ENCODE data around the gene RALGAPA1. TPM values are rescaled to one million over a fixed set of nuclear protein-coding genes. Genes with fewer than 3 reads are reported as not detected.

RALGAPA1 gene
- total RNA-seq, 6 experiments from 2014 or later: 12.1 to 16.1 (median 13.2) TPM

DNA sequence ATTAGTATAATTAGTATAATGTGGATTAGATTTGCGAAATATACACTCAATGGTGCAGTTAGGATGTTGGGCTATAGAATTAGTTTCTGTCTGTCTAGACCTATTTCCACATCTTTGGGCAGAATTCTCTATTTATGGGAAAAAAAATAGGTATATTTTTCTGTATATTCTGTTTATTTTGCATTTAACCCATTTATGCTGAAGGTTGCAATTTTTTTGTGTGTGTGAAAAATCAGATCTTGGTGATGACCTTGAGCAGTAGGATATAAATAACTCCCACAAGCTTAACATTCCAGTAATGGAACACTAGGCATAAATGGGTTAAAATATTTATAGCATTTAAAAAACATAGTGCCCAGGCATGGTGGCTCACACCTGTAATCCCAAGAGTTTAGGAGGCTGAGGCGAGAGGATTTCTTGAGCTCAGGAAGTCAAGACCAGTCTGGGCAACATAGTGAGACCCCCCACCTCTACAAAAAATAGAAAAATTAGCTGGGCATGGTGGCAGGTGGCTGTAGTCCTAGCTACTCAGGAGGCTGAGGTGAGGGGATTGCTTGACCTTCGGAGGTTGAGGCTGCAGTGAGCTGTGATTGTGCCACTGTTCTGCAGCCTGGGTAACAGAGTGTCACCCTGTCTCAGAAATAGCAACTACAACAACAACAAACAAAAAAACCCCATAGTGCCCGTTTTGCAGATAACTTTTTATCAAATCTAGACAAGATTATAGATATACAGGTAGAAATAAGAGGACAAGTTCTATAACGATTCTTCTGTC lies 26.3 kb upstream of the RALGAPA1 start:
- Mint-ChIP-seq H3K9me3 (peaks cover 10% of the 10 kb centered on the region), H3K4me1 (ENCODE audit: low read depth) (no peaks in the 10 kb centered on the region), H3K4me3 (no peak overlapping the region), H3K36me3 (ENCODE audit: low read depth) (peaks cover 44% of the 10 kb centered on the region), H3K27me3 (ENCODE audit: insufficient read depth) (no peaks in the 10 kb centered on the region), H3K27ac (no peak overlapping the region)
- DNase-seq: no peak
- TF ChIP-seq, protein P1, sequence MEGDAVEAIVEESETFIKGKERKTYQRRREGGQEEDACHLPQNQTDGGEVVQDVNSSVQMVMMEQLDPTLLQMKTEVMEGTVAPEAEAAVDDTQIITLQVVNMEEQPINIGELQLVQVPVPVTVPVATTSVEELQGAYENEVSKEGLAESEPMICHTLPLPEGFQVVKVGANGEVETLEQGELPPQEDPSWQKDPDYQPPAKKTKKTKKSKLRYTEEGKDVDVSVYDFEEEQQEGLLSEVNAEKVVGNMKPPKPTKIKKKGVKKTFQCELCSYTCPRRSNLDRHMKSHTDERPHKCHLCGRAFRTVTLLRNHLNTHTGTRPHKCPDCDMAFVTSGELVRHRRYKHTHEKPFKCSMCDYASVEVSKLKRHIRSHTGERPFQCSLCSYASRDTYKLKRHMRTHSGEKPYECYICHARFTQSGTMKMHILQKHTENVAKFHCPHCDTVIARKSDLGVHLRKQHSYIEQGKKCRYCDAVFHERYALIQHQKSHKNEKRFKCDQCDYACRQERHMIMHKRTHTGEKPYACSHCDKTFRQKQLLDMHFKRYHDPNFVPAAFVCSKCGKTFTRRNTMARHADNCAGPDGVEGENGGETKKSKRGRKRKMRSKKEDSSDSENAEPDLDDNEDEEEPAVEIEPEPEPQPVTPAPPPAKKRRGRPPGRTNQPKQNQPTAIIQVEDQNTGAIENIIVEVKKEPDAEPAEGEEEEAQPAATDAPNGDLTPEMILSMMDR (IDR thresholded peaks at IDR 0.05): no peak

DNA sequence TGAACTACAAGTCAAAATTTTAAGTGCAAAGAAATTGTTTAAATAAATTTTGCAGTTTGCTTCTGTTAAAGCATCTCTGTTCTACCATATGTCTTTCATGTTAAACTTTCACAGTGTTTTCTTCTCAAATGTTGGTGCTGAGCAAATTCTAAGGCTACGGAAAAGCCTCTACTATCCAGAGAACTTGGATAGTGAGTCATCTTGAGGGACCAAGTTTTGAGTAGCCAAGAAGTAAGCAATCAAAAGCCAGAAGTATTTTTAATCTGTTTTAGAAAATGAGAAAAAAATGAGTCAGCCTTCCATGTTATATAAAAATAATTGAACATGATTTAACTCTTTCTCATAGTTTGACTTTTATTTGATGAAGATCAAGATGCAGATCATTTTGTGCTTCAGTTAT lies 20.4 kb upstream of the RALGAPA1 start:
- H3K27ac Mint-ChIP-seq: peak overlapping the region; percentile 28; the same call in 1 of the 2 replicates
- no peaks in the 10 kb centered on the region for H3K9me3 Mint-ChIP-seq
- no peak overlapping the region for H3K4me3 Mint-ChIP-seq
- TF ChIP-seq, protein P1 (IDR thresholded peaks at IDR 0.05): no peak
- no peaks in the 10 kb centered on the region for H3K36me3 Mint-ChIP-seq (ENCODE audit: low read depth)
- H3K27me3 Mint-ChIP-seq (ENCODE audit: insufficient read depth): no peaks in the 10 kb centered on the region
- H3K4me1 Mint-ChIP-seq (ENCODE audit: low read depth): peaks cover 27% of the 10 kb centered on the region
- DNase-seq: no peak

DNA sequence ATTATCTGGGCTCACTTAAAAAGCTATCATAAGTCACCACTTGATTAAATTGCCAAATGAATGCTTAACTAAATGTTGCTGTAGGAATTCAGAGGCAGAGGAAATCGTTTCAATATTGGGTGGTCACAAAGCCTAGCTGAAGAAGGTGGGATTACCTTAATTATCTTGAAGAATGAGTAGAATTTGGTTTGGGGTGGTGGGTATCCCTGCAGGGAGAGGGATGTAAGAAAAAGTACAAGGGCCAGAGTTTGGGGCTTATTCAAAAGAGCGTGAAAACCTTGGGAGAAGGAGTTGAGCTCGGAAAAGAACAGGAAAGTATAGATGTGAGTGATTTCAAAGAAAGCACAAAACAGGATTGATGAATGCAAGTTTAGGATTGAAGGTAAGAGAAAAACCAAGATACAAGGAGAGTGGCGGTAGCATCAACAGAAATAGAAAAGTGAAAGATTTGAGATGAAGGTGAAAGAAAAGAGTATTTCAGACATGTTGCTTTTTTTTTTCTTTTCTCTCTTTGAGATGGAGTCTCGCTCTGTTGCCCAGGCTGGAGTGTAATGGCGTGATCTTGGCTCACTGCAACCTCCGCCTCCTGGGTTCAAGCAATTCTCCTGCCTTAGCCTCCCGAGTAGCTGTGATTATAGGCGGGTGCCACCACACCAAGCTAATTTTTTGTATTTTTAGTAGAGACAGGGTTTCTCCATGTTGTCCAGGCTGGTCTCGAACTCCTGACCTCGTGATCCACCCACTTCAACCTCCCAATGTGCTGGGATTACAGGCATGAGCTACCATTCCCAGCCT lies 18.8 kb upstream of the RALGAPA1 start:
- Mint-ChIP-seq H3K27ac (no peak overlapping the region), H3K9me3 (no peaks in the 10 kb centered on the region)

DNA sequence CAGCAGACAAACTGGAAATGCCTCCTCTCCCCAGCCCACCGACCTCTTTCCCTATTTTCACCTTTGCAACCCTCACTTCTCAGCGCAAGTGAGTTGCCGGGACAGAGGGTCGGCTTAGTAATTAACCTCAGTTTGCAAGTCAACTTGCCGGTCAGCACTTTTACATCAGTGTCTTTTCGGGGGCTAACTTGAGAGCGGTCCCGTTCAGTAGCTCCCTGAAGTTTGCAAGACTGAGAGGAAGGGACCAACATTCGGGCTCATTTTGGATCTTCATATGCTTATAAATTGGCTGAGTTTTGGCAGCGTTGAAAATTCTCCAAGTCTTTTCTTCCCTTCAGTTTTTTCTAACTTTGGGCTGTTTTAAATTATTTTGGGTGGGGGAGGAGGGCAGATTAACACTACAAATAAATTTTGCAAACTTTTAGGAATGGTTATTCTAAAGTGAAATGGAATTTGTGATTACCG lies 17.9 kb upstream of the RALGAPA1 start:
- no peaks in the 10 kb centered on the region for H3K27me3 Mint-ChIP-seq (ENCODE audit: insufficient read depth)
- H3K36me3 Mint-ChIP-seq (ENCODE audit: low read depth): no peaks in the 10 kb centered on the region
- peak overlapping the region; percentile 76 for H3K27ac Mint-ChIP-seq
- H3K4me3 Mint-ChIP-seq: peak overlapping the region; percentile 97
- DNase-seq: no peak
- H3K9me3 Mint-ChIP-seq: no peaks in the 10 kb centered on the region
- TF ChIP-seq, protein P1 (IDR thresholded peaks at IDR 0.05): no peak; the same call in 1 of the 2 replicates
- H3K4me1 Mint-ChIP-seq (ENCODE audit: low read depth): peaks cover 32% of the 10 kb centered on the region

More for the DNA sequence above, 18.8 kb upstream of the RALGAPA1 start:
- TF ChIP-seq, protein P1 (IDR thresholded peaks at IDR 0.05): no peak
- H3K4me1 Mint-ChIP-seq (ENCODE audit: low read depth): peaks cover 27% of the 10 kb centered on the region
- no peaks in the 10 kb centered on the region for H3K36me3 Mint-ChIP-seq (ENCODE audit: low read depth)
- no peaks in the 10 kb centered on the region for H3K27me3 Mint-ChIP-seq (ENCODE audit: insufficient read depth)
- no peak for DNase-seq
- H3K4me3 Mint-ChIP-seq: peak overlapping the region; percentile 97

DNA sequence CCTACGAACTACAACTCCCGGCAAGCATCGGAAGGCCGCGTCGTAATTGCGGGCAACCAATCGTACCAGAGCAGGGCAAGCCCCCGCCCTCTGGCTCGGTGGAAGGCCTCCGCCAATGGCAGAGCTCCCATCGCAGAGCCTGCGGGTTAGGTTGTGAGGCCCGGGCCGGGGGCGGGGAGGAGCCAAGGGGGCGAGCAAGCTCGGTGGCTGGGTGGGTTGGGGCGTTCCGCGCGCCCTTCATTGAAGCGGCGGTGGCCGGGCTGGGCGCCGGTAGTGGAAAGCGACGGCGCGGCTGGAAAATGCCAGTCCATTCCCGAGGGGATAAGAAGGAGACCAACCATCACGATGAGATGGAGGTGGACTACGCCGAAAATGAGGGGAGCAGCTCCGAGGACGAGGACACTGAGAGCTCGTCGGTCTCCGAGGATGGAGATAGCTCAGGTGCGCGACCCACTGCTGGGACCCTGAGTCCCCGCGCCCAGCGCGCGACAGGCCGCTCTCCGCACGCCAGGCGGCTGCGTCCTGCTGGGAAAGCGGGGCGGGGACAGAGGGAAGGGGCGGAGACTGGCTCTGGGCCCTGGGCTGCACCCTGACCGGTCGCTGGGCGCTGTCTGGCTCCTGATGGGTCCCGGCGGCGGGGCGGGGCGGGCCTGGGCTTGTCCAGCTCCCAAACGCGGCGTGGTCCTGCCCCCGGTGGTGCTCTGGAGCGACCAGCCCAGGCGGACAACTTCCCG lies 17.3 kb upstream of the RALGAPA1 start, which contains the start of gene BRMS1L:
BRMS1L (plus strand) TSS at position 121 of the 734 bp plus-strand sequence; CDS start at position 300, 179 bp downstream.
- Mint-ChIP-seq H3K9me3 (no peaks in the 10 kb centered on the region), H3K27ac (peak within 1 kb of the TSS; percentile 89), H3K4me3 (peak within 1 kb of the TSS; percentile 97), H3K27me3 (ENCODE audit: insufficient read depth) (no peaks in the 10 kb centered on the region), H3K4me1 (ENCODE audit: low read depth) (peaks cover 38% of the 10 kb centered on the region), H3K36me3 (ENCODE audit: low read depth) (no peaks in the 10 kb centered on the region)
- peak; percentile 98 for DNase-seq
- TF ChIP-seq, protein P1 (IDR thresholded peaks at IDR 0.05): no peak

Measured in HFFc6 (cell line).